Activated CD4-positive, alpha-beta T cell treated with anti-CD3 and anti-CD28 coated beads for 36 hours (primary cell): ENCODE measurements around the gene SERPINA4. TPM values are rescaled to one million over a fixed set of nuclear protein-coding genes. Genes with fewer than 3 reads are reported as not detected.
"Not testable (repeated sequence)": the region's sequence is repeated elsewhere in the genome, so short reads cannot be mapped to it uniquely, and the experiment has no call there.

ENCODE experiments used
- ATAC-seq: fragments of 200-7000 bp; cut with Tn5 transposase; one replicate; pipeline ENCODE4 v1.10.0; 2021; ENCODE audit warnings: mild to moderate bottlenecking, moderate library complexity
- CTCF ChIA-PET: fragments of 350-600 bp; sonication (Branson Sonifier 250); formaldehyde crosslinking; loops from one replicate; lab custom pipeline; 2021; ENCODE audit warnings: antibody characterized with exemption; lab: Charles Lee
- POLR2A ChIA-PET: fragments of 350-600 bp; sonication (Branson Sonifier 250); formaldehyde crosslinking; loops from one replicate; lab custom pipeline; 2021; ENCODE audit warnings: antibody characterized with exemption, inconsistent platforms; lab: Charles Lee
- DNase-seq: peaks from one replicate; pipeline ENCODE4 v3.0.0-alpha.2; 2020
- H3K27ac Mint-ChIP-seq: one replicate; pipeline ENCODE4 v1.8.0; 2021; ENCODE audit warnings: mixed read lengths
- H3K27me3 Mint-ChIP-seq: one replicate; pipeline ENCODE4 v1.8.0; 2021; ENCODE audit warnings: mixed read lengths
- H3K36me3 Mint-ChIP-seq: one replicate; pipeline ENCODE4 v1.8.0; 2021; ENCODE audit warnings: low read depth, mixed read lengths
- H3K4me1 Mint-ChIP-seq: one replicate; pipeline ENCODE4 v1.8.0; 2021; ENCODE audit warnings: mixed read lengths
- H3K4me3 Mint-ChIP-seq: one replicate; pipeline ENCODE4 v1.8.0; 2021; ENCODE audit warnings: mild to moderate bottlenecking, moderate library complexity, mixed read lengths
- H3K9me3 Mint-ChIP-seq: one replicate; pipeline ENCODE4 v1.8.0; 2021; ENCODE audit warnings: low read depth, mixed read lengths
- intact Hi-C, 2 experiments: fragments of 100-400 bp; cut with DNase I in 1 of 2; cut with micrococcal nuclease in 1 of 2; formaldehyde crosslinking; loops; one replicate each; pipeline versions ENCODE4 v1.14.2 to v1.15.1; 2022 to 2024; cut with DNase I, micrococcal nuclease
- total RNA-seq, 2 experiments: library from RNA; stranded (reverse); gene quantifications; one replicate each; pipeline ENCODE4 v1.2.3, GENCODE V29; 2021

The SERPINA4 gene
- total RNA-seq, 2 experiments from 2014 or later: not detected

DNA sequence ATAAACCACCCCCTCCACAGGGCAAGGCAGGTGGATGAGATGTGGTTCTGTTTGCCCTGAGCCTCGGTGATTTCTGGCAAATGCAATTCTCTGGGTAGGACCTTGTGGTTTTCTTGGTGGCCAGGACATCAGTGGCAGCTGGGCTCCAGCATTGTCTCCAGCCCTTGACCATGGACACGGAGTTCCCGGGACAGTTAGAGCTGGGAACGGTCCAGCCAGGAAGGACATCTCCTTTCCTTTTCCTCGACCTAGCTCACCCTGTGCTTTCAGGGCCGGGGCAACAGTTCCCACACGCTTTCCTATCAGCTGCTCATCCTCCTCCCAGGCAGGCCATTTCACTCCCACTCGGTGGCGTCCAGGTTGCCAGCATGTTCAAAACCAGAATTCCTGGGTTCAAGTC, 9.2 kb downstream of the SERPINA4 start:
- CTCF ChIA-PET: interaction anchor here (0.7 kb wide), 1 partner anchor 83 kb away, joined by 4 read pairs; no protein-coding TSS in a partner anchor
- Mint-ChIP-seq H3K4me3 (no peak overlapping the region), H3K27me3 (no peaks in the 10 kb centered on the region), H3K4me1 (no peaks in the 10 kb centered on the region), H3K9me3 (no peaks in the 10 kb centered on the region), H3K36me3 (no peaks in the 10 kb centered on the region), H3K27ac (no peak overlapping the region)
- POLR2A ChIA-PET: no interaction called here
- ATAC-seq: no peak
- DNase-seq: no peak
- intact Hi-C loops: no loop called here

DNA sequence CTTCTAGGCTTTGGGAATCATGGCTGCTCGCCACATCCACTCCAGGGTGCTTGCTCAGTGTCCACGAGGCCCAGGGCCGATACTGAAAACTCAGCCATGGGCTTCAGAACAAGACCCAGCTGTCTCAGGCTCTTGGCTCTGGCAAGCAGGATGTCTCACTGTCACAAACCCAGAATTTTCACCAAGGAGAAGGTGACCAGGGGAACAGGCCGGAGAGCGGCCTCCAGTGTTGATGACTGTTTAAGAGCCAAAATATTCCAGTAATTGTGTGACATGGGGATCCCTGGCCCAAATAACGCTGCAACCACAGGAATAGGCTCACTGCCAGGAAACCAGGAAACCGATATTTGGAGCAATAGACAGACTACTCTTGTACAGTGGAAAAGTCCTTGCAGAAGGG, 10.2 kb downstream of the SERPINA4 start:
- no peaks in the 10 kb centered on the region for H3K27me3 Mint-ChIP-seq
- intact Hi-C loops: no loop called here
- no peaks in the 10 kb centered on the region for H3K9me3 Mint-ChIP-seq
- H3K4me3 Mint-ChIP-seq: no peak overlapping the region
- DNase-seq (no peak), ATAC-seq (no peak)
- ChIA-PET POLR2A (no interaction called here), CTCF (no interaction called here)
- no peaks in the 10 kb centered on the region for H3K4me1 Mint-ChIP-seq
- H3K27ac Mint-ChIP-seq: no peak overlapping the region
- H3K36me3 Mint-ChIP-seq: no peaks in the 10 kb centered on the region

DNA sequence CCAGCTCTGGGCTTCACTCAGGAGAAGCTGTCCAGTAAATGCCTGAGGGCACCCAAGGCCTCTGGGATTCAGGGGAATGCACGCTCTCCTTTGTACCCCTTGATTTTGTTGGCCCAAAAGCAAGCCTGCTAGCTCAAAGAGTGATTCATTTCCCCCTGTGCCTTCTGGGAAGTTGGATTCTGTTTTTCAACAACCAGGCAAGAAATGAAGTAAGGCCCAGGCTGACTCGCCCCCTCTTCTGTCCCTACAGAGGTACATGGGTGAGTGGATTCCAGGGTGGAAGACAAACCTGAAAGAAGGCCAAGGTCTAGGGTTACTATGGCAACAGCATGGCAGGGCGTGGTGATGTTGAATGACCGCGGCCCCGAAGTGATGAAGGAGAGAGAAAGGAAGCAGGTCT, 10.7 kb downstream of the SERPINA4 start:
- H3K27me3 Mint-ChIP-seq: no peaks in the 10 kb centered on the region
- ChIA-PET CTCF (no interaction called here), POLR2A (no interaction called here)

DNA sequence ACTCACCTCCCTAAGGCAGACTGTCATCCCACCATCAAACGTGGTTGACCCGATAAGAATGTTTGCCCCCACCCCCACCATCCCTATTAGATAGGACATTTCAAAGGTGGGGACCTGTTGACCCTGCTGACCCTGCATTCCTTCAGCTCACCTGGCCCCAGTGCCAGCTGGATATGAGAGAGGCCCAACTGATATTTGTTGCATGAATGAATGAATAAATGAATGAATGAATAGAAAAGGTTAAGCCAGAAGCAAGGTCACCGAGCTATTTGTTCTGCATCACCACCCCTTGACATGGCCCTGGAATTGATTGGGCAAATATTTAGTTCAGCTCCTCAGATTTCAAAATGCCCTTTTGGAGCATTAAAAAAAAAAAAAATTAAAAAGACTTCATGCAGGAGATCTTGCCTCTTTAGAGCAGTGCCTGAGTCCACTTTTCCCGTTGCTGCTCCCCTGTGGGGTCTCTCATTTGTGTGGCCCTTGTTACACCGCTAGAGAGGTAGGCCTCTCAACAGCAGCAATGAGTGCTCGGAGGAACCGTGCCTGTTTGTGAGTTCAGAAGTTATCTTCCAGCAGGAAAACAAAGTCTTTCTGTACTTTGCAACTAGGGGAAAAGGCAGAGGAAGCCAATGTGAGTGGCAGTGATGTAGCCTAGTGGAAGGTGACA, 11.5 kb downstream of the SERPINA4 start:
- Mint-ChIP-seq H3K27me3 (no peaks in the 10 kb centered on the region), H3K36me3 (no peaks in the 10 kb centered on the region), H3K4me3 (no peak overlapping the region), H3K4me1 (no peaks in the 10 kb centered on the region), H3K9me3 (no peaks in the 10 kb centered on the region), H3K27ac (no peak overlapping the region)
- ATAC-seq: no peak
- no peak for DNase-seq
- intact Hi-C loops: no loop called here
- POLR2A ChIA-PET: no interaction called here
- CTCF ChIA-PET: interaction anchor here (0.8 kb wide), 1 partner anchor 11 kb away, joined by 3 read pairs; no protein-coding TSS in a partner anchor

More for the DNA sequence above, 10.7 kb downstream of the SERPINA4 start:
- Mint-ChIP-seq H3K4me3 (no peak overlapping the region), H3K36me3 (no peaks in the 10 kb centered on the region), H3K9me3 (no peaks in the 10 kb centered on the region), H3K27ac (no peak overlapping the region), H3K4me1 (no peaks in the 10 kb centered on the region)
- intact Hi-C loops: no loop called here
- ATAC-seq (no peak), DNase-seq (no peak)

DNA sequence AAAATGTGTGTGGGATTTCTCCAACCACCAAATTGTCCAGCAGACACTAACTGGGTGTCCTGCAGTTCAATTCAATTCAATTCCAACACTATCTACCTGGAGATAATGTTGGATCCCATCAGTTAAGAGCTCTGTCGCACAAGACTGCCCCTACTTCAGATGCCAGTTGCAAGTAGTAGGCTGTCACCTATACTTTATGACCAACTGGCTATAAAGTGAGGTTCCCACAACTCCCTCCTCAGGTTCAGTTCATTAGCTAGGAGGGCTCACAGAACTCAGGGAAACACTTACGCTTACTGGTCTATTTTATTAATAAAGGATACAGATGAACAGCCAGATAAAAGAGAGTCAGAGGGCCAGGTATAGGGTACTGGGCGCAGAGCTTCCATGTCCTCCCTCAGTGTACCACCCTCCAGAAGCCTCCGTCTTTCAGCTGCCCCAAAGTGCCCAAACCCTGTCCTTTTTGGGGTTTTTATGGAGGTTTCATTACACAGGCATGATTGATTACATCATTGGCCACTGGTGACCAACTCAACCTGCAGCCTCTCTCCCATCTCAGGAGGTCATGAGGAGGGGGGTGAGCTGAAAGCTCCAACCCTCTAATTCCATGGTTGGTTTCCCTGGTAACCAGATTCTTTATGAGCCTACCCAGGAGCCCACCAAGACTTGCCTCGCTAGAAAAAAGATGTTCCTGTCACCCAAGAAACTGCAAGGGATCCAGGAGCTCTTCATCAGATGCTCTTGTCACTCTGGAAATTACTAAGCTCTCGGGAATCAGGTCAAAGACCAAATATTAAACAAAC, 12.4 kb downstream of the SERPINA4 start:
- ChIA-PET POLR2A (no interaction called here), CTCF (interaction anchor here (0.8 kb wide), 1 partner anchor 28 kb away, joined by 3 read pairs; no protein-coding TSS in a partner anchor)
- DNase-seq (no peak), ATAC-seq (no peak)
- Mint-ChIP-seq H3K27me3 (no peaks in the 10 kb centered on the region), H3K4me3 (no peak overlapping the region), H3K4me1 (no peaks in the 10 kb centered on the region), H3K9me3 (no peaks in the 10 kb centered on the region), H3K27ac (no peak overlapping the region), H3K36me3 (no peaks in the 10 kb centered on the region)
- intact Hi-C loops: no loop called here

DNA sequence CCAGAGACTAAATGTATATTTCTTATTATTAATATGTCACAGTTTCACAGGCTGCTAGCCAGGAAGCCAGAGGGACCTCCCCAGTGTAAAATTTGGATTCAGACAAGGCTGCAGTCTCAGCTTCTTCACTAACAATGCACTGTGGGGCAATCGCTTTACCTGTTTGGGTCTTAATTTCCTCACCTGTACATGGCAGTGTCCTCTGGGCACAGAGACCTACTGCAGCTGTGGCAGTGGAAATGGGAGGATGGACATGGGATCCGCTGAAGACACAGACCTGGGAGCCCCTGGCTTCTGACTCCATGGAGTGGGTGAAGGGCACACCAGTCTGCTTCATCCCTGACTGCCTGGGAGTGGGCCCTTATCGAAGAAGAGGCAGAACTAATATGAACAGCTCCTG, 13.1 kb downstream of the SERPINA4 start:
- ChIA-PET POLR2A (no interaction called here), CTCF (interaction anchor here (0.8 kb wide), 1 partner anchor 28 kb away, joined by 3 read pairs; no protein-coding TSS in a partner anchor)
- H3K9me3 Mint-ChIP-seq: no peaks in the 10 kb centered on the region
- H3K4me3 Mint-ChIP-seq: no peak overlapping the region
- peaks cover under 1% of the 10 kb centered on the region for H3K27me3 Mint-ChIP-seq
- H3K4me1 Mint-ChIP-seq: no peaks in the 10 kb centered on the region
- intact Hi-C loops: no loop called here
- H3K36me3 Mint-ChIP-seq: no peaks in the 10 kb centered on the region
- ATAC-seq: no peak
- no peak overlapping the region for H3K27ac Mint-ChIP-seq
- no peak for DNase-seq

DNA sequence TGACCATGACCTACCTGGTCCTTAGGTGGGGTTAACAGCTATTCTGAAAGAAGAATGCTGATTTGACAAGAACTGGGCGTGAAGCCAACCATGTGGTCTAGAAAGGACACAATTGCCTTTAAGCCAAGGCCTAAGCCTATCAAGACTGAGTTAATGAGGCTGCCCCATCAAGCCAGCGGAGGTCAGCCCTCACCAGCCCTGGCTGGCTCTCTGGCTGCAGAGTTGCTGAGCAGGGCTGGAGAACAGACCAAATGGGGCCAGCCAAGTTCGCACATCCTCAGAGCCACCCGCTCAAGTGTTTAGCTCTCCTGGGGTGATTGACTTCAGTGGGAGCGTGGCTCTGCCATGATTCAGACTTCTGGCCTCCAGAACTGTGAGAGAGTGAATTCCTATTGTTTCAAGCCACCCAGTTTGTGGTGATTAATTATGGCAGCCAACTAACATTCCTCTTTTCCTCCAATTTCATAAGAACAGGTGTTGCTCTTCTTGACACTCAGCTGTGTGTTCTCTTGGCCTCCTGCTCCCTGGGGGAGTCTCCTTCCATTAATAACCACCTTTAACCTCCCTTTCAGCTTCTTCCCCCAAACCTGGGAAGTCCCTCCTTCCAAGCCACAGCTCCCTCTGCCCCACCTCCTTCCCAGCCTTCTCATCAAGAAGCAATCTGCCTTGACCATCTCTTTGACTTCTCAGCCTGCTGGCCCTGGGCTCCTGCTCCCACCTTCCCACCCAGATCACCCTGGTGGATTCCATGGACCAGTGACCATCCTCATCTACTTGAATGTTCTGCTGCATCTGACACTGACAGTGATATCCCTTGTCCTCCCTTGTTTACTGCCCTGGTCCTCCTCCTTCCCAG, 14.7 kb downstream of the SERPINA4 start:
- H3K9me3 Mint-ChIP-seq: no peaks in the 10 kb centered on the region
- POLR2A ChIA-PET: no interaction called here
- ATAC-seq (no peak), DNase-seq (no peak)
- no peaks in the 10 kb centered on the region for H3K4me1 Mint-ChIP-seq
- intact Hi-C loops: no loop called here
- H3K27me3 Mint-ChIP-seq: peaks cover 9% of the 10 kb centered on the region
- H3K36me3 Mint-ChIP-seq: no peaks in the 10 kb centered on the region
- no peak overlapping the region for H3K27ac Mint-ChIP-seq
- no peak overlapping the region for H3K4me3 Mint-ChIP-seq
- CTCF ChIA-PET: no interaction called here

DNA sequence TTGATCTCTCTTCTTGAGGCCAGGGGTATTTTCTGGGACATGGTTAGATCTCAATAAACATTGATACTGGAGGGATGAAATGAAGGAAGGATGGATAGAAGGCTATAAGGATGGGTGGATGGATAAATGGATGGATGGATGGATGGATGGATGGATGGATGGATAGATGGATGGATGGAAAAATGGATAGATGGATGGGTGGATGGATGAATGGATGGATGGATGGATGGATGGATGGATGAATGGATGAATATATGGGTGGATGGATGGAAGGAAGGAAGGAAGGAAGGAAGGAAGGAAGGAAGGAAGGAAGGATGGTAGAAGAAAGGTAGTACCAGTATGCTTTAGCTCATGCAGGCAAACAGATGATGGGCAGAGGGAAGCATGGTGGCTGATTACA, 16.2 kb downstream of the SERPINA4 start:
- DNase-seq, H3K27ac Mint-ChIP-seq, CTCF ChIA-PET, H3K4me3 Mint-ChIP-seq, POLR2A ChIA-PET, H3K36me3 Mint-ChIP-seq, H3K27me3 Mint-ChIP-seq, H3K9me3 Mint-ChIP-seq, intact Hi-C loops, H3K4me1 Mint-ChIP-seq, ATAC-seq: not testable (repeated sequence)

DNA sequence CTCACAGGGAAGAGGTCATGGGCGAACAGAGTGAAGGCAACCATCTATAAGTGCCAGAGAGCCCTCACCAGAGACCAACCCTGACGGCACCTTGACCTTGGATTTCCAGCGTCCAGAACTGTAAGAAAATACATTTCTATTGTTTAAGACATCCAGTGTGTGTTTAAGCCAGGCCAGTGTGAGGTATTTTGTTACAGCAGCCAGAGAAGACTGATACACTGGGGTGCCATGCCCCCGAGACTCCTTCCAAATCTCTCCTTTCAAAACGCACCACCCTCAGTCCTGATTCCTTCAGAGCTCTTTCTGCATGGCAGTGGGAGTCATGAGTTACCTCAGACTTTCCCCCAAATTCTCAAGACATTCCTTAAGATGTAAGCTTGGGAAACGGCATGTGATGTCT, 17.5 kb downstream of the SERPINA4 start:
- Mint-ChIP-seq H3K27me3 (peaks cover 12% of the 10 kb centered on the region), H3K4me3 (no peak overlapping the region), H3K9me3 (no peaks in the 10 kb centered on the region), H3K4me1 (no peaks in the 10 kb centered on the region), H3K36me3 (no peaks in the 10 kb centered on the region), H3K27ac (no peak overlapping the region)
- CTCF ChIA-PET: no interaction called here
- intact Hi-C loops: no loop called here
- POLR2A ChIA-PET: no interaction called here
- ATAC-seq (no peak), DNase-seq (no peak)

DNA sequence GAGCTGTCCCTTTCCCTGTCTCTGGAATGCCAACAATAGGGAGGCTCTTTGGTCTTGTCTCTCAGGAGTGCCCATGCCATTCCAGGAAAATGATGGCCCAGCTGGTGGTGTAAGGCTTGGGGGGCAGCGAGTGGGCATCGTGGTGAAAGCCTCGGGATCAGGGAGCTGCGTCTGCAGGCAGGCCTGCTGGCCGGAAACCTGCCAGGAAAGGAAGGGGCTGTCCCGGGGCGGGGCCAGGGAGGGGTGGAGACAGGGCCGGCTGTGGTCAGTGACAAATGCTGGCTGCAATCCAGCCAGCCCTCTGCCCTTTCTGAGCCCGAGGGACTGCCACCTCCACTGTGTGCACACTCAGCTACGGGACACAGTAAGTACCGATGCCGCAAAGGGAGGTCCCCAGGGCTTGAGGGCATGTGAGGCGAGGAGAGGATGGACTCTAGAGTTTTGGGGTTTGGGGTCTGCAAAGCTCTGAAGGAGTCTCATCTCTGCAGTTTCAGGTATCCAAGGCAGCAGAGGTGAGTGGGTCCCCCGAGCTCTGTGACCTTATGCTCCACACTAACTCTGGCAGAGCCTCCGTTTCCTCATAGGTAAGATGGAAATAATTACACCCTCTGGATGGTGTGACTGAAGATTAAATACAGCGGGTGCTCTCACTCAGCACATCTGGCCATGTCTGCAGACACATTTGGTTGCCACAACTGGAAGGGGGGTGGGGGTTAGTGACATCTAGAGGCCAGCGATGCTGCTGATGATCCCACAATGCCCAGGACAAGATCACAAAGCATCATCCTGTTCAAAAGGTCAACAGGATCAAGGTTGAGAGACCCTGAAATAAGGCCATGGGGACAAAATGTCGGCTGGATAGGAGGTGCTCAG, 20.1 kb downstream of the SERPINA4 start, which contains the start of gene SERPINA5:
TSS of gene SERPINA5 (plus strand) at position 300 of the 873 bp plus-strand sequence. CDS start 5,937 bp downstream, outside the sequence.
- ATAC-seq: no peak

More for the DNA sequence above, 20.1 kb downstream of the SERPINA4 start, which contains the start of gene SERPINA5:
- ChIA-PET CTCF (interaction anchor here (0.6 to 1.0 kb wide), 2 partner anchors 32 to 93 kb away, joined by 3 to 4 read pairs; no protein-coding TSS in a partner anchor), POLR2A (interaction anchor here (0.7 kb wide), 1 partner anchor 12 kb away, joined by 4 read pairs; no protein-coding TSS in a partner anchor)
- H3K4me3 Mint-ChIP-seq: no peak within 1 kb of the TSS
- H3K9me3 Mint-ChIP-seq: no peaks in the 10 kb centered on the region
- H3K27ac Mint-ChIP-seq: no peak within 1 kb of the TSS
- peaks cover 12% of the 10 kb centered on the region for H3K27me3 Mint-ChIP-seq
- DNase-seq: no peak
- H3K4me1 Mint-ChIP-seq: no peaks in the 10 kb centered on the region
- intact Hi-C loops: no loop called here
- H3K36me3 Mint-ChIP-seq: no peaks in the 10 kb centered on the region
